Posterior vena cava (tissue), 2 donors: ENCODE measurements around the gene ATP9B. TPM values are rescaled to one million over a fixed set of nuclear protein-coding genes. Genes with fewer than 3 reads are reported as not detected.
"Not testable (repeated sequence)": the region's sequence is repeated elsewhere in the genome, so short reads cannot be mapped to it uniquely, and the experiment has no call there.

ENCODE experiments used
- DNase-seq: peaks from one replicate; pipeline ENCODE4 v3.0.0-alpha.2; 2020; ENCODE audit warnings: low spot score
- intact Hi-C, 2 donors: fragments of 100-400 bp; cut with DNase I; formaldehyde crosslinking; loops; one replicate each; pipeline versions ENCODE4 v1.14.1 to v1.14.2; 2022 to 2023
- total RNA-seq, 2 donors: library from RNA; stranded (reverse); fragmentation: NEBNext Ultra II Directional; extraction: Animal tissue kit (Norgen Biotek cat#: 25700); gene quantifications; one replicate each; pipeline ENCODE4 v1.2.1, GENCODE V29; 2021
- donor health status: DM: yes; HTN: yes; CAD: no.
- donor health status: DM: yes; HTN: yes; CAD: no.

ATP9B gene
- total RNA-seq, 2 donors from 2014 or later: 28.3 to 32.9 TPM

GRCh38 chr18:79367480-79367879 lies 298.3 kb downstream of the ATP9B start:
- no peak for DNase-seq
- intact Hi-C loops: no loop called here

- intact Hi-C loops: no loop called here
- no peak for DNase-seq
Measured at GRCh38 chr18:79367989-79368388, 298.8 kb downstream of the ATP9B start.

GRCh38 chr18:79368681-79369080 lies 299.5 kb downstream of the ATP9B start:
- no peak for DNase-seq
- intact Hi-C loops: no loop called here

GRCh38 chr18:79371561-79372121 lies 302.4 kb downstream of the ATP9B start:
- no peak for DNase-seq
- intact Hi-C loops: no loop called here

GRCh38 chr18:79372461-79372860 lies 303.3 kb downstream of the ATP9B start:
- intact Hi-C loops: no loop called here
- no peak for DNase-seq

GRCh38 chr18:79372991-79373390 lies 303.8 kb downstream of the ATP9B start:
- no peak for DNase-seq
- intact Hi-C loops: no loop called here

- no peak for DNase-seq
- intact Hi-C loops: no loop called here
Measured at GRCh38 chr18:79373736-79374135, 304.5 kb downstream of the ATP9B start.

GRCh38 chr18:79374408-79375171 lies 305.4 kb downstream of the ATP9B start:
- intact Hi-C loops: no loop called here
- no peak for DNase-seq

GRCh38 chr18:79375441-79376154 lies 306.4 kb downstream of the ATP9B start:
- no peak for DNase-seq
- intact Hi-C loops: no loop called here

GRCh38 chr18:79376661-79377060 lies 307.5 kb downstream of the ATP9B start:
- intact Hi-C loops, DNase-seq: not testable (repeated sequence)

GRCh38 chr18:79377187-79377891 lies 308.1 kb downstream of the ATP9B start:
- intact Hi-C loops: no loop called here
- DNase-seq: peak; percentile 65

GRCh38 chr18:79378536-79379250 lies 309.5 kb downstream of the ATP9B start:
- intact Hi-C loops: no loop called here
- peak; percentile 95 for DNase-seq

- no peak for DNase-seq
- intact Hi-C loops: no loop called here
Measured at GRCh38 chr18:79379251-79379905, 310.2 kb downstream of the ATP9B start.

GRCh38 chr18:79379931-79380815 lies 311.0 kb downstream of the ATP9B start:
- intact Hi-C loops: loop anchor here (2.0 to 10.0 kb wide), 5 partner anchors 125 to 265 kb away; no protein-coding TSS in a partner anchor
- peak; percentile 83 for DNase-seq

GRCh38 chr18:79380816-79381806 lies 311.9 kb downstream of the ATP9B start:
- intact Hi-C loops: loop anchor here (2.0 to 10.0 kb wide), 5 partner anchors 124 to 264 kb away; no protein-coding TSS in a partner anchor
- peak; percentile 88 for DNase-seq

- intact Hi-C loops: loop anchor here (2.0 to 10.0 kb wide), 5 partner anchors 123 to 263 kb away; no protein-coding TSS in a partner anchor
- peak; percentile 38 for DNase-seq
Measured at GRCh38 chr18:79381811-79382311, 312.7 kb downstream of the ATP9B start.
